ENCODE results near the gene TCEANC2. TPM values are rescaled to one million over a fixed set of nuclear protein-coding genes. Genes with fewer than 3 reads are reported as not detected.
"Not testable (repeated sequence)": the region's sequence is repeated elsewhere in the genome, so short reads cannot be mapped to it uniquely, and the experiment has no call there.

The TCEANC2 gene
- polyA plus RNA-seq, 1 donor: 5.4 TPM

GRCh38 chr1:54086754-54087153 lies 33.3 kb downstream of the TCEANC2 start:
- no peak for DNase-seq (ENCODE audit: low read depth)

DNA sequence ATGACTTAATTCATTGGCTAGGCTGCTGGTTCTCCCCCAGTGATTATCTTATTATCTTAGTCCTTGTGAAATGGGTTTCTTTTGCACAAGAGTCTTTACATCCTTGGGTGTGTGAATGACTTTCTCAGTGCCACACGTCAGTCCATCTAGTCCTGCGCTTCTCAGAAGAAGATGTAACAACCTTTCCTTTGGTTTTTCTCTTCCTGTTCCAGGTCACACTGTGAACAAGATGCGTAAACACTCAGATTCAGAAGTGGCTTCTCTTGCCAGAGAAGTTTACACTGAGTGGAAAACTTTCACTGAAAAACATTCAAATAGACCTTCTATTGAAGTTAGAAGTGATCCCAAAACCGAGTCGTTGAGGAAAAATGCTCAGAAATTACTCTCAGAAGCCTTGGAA lies 35.0 kb downstream of the TCEANC2 start:
- no peak for DNase-seq (ENCODE audit: low read depth)

- no peak for DNase-seq (ENCODE audit: low read depth)
These were observed 38.3 kb downstream of the TCEANC2 start for GRCh38 chr1:54091666-54092065.

- DNase-seq (ENCODE audit: low read depth): no peak
These were observed 40.8 kb downstream of the TCEANC2 start for GRCh38 chr1:54094001-54094729.

DNA sequence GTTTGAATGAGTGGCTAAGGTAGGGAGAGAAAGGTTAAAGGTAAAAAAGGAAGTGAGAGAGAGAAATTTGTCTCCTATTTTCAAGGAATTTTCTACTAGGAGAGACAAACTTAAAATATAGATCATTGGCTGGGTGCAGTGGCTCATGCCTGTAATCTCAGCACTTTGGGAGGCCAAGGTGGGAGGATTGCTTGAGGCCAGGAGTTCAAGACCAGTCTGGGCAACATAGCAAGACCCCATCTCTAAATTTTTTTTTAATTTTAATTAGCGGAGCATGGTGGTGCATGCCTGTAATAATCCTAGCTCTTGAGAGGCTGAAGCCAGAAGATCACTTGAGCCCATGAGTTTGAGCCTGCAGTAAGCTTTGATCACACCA lies 41.3 kb downstream of the TCEANC2 start:
- not testable (repeated sequence) for DNase-seq (ENCODE audit: low read depth)

DNA sequence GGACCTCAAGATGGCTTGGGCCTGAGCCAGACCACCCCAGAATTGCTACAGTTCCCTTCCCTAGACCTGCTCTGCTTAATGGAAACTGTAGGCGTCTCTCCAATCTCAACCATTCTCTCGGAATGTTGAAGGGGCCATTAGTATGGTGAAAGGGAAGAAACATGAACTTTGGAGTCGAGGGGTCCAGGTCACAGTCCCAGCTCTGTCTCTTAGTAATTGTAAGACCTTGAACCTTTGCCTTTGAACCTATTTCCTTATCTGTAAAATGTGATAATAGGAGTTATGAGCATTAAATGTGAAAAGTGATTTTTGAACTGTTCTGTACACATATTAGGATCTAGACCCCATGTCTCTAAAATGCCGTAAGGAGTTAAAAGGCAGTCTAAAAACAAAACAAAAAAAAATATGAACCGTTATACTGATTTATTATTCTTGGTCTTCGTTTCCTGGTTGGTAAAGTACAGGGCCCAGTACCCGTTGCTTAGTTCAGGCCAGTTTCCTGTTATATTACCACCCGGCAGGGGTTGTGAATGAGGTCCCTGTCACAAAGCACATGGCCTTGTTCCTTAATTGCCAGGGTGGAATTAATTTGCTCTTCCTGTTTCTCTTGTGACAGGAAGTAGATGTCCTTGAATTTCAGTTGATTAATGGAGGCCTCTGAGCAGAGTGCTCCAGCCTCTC lies 42.3 kb downstream of the TCEANC2 start:
- DNase-seq (ENCODE audit: low read depth): no peak

GRCh38 chr1:54096227-54096876 lies 42.9 kb downstream of the TCEANC2 start:
- no peak for DNase-seq (ENCODE audit: low read depth)

DNA sequence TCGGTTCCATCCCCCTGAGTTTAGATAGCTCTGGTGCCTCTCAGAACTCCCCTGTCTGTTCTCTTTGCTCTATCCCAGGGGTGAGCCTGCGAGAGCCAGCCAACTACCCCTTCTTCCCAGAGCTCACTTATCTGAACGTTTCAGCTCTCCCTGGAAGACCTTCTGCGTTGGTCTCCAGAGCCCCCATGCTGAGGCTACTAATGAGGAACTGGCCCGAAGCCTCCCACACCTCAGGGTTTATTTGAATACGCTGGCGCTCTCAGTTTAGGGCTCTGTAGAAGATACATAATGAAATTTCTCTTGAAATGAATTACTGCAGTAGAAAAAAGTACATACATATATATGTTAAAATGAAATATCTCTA lies 43.5 kb downstream of the TCEANC2 start:
- DNase-seq (ENCODE audit: low read depth): no peak

- DNase-seq (ENCODE audit: low read depth): no peak
These were observed 45.7 kb downstream of the TCEANC2 start for GRCh38 chr1:54099061-54099610.

DNA sequence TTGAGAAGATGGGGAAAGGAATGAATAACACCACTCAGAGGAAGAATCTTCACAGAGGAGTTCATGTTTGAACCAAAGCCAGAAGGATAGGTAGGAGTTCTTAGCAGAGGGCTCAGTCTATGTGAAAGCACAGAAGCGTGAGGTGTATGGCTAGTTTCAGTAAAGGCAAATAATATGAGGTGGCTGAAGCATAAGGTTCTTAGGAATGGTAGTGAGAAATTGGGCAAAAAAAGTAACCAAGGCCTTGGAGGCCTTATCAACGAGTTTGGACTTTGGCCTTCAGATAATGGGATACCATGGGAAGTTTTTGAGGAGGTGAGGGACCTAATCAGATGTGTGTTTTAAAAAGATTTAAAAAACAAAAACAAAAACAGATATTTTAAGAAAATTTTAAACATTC lies 47.1 kb downstream of the TCEANC2 start:
- DNase-seq (ENCODE audit: low read depth): no peak

DNA sequence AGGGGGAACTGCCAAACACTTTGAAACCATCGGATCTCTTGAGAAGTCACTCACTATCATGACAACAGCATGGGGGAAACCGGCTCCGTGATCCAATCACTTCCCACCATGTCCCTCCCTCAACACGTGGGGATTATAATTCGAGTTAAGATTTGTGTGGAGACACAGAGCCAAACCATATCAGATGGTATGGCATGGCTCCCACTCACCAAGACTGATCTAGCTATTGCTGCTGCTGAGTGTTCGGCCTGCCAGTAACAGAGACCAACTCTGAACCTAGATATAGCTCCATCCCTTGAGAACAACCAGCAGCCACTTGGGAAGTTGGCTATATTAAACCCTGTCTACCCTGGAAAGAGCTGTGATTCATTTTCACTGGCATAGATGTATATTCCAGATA lies 50.0 kb downstream of the TCEANC2 start:
- no peak for DNase-seq (ENCODE audit: low read depth)

- not testable (repeated sequence) for DNase-seq (ENCODE audit: low read depth)
These were observed 51.2 kb downstream of the TCEANC2 start for GRCh38 chr1:54104613-54105012.

DNA sequence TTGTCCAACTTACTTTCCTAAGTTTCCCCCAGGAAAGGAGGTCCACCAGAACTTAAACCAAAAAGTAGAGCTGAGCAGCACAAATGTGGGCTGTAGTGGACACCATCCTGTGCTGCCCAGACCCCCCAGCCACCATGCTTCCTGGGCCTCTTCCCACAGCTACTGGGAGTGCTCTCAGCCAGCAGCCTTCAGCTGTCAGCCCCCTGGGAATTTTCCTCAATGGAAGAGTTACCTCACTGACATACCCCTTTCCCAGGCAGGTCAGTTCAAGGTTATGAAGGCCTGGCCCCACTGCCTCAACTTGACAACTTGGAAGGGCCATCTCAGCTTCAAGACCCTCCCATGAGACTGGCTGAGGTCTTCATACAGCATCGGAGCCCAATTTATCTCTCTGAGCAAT lies 51.7 kb downstream of the TCEANC2 start:
- DNase-seq (ENCODE audit: low read depth): no peak

GRCh38 chr1:54105736-54106269 lies 52.4 kb downstream of the TCEANC2 start:
- DNase-seq (ENCODE audit: low read depth): no peak

GRCh38 chr1:54107131-54107530 lies 53.7 kb downstream of the TCEANC2 start:
- no peak for DNase-seq (ENCODE audit: low read depth)

DNA sequence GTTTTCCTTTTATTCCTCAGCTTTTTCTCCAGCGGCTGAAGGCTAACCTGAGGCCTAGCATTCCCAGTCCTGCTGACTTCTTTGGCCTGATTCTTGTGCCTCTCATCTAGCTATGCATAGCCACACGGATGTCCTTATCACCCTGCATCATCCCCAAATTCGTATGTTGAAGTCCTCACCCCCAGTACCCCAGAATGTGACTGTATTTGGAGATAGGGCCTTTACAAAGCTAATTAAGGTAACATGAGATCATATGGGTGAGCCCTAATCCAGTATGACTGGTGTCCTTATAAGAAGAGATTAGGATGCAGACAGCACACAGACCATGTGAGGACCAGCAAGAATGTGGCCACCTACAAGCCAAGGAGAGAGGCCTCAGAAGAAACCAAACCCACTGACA lies 54.7 kb downstream of the TCEANC2 start:
- no peak for DNase-seq (ENCODE audit: low read depth)

DNA sequence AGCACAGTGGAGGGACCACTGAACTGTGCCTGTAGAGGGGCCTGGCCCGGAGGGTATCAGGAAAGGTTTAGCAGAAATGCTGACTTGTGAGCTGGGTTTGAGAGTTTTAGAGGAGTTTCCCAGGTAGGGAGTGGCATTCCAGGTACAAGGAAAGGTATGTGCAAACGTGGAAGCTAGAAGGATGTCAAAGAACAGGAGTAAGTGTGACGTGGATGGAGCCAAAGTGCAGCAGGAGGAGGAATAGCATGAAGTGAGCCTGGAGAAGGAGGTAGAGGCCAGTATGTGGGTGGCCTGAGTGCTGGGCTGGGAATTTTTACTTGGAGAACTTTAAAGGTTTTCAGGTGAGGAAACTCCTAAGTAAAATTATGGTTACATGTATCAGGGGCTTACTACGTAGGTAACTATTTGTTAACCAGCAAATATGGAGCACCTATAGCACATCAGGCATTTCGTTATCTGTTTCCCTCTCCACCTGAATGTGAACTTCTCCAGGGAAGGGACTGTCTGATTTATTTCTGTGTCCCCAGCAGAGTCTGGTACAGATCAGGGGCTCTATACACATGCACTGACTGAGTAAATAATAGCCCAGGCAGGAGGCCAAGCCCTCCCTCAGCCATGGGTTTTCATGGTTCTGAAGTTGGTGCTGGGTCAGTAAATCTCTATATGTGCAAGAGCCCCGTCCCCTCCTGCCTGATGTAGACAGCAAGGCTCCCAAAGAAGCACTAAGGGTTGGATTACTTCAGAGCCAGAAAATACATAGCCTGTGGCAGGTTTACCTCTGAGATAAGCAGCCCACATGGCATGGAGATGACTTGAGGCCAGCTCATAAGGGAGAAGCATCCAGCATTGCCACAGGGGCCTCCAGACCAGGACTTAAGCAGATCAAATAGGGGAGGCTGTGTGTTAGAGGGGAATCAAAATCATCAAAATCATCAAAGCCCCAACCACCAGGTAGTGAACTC lies 56.0 kb downstream of the TCEANC2 start:
- DNase-seq (ENCODE audit: low read depth): no peak

GRCh38 chr1:54110996-54111395 lies 57.6 kb downstream of the TCEANC2 start:
- no peak for DNase-seq (ENCODE audit: low read depth)

DNA sequence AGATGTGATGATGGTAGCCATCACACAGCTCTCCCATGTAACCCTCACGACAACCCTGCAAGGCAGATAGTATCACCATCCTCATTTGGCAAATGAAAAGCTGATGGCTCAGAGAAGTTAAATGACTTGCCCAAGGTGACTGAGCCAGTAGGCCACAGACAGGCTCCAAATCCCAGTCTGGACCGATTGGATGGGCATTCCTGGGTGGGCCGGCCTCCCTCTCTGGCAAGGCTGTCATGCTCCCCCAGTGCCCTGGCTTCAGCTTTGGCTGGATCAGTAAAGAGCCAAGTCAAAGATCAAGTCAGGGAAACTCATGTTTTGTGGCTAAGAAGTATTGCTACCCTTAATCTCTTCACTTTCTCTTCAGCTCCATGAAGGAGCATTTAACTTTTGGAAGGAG lies 58.2 kb downstream of the TCEANC2 start:
- DNase-seq (ENCODE audit: low read depth): no peak

GRCh38 chr1:54112027-54112426 lies 58.6 kb downstream of the TCEANC2 start:
- no peak for DNase-seq (ENCODE audit: low read depth)

DNA sequence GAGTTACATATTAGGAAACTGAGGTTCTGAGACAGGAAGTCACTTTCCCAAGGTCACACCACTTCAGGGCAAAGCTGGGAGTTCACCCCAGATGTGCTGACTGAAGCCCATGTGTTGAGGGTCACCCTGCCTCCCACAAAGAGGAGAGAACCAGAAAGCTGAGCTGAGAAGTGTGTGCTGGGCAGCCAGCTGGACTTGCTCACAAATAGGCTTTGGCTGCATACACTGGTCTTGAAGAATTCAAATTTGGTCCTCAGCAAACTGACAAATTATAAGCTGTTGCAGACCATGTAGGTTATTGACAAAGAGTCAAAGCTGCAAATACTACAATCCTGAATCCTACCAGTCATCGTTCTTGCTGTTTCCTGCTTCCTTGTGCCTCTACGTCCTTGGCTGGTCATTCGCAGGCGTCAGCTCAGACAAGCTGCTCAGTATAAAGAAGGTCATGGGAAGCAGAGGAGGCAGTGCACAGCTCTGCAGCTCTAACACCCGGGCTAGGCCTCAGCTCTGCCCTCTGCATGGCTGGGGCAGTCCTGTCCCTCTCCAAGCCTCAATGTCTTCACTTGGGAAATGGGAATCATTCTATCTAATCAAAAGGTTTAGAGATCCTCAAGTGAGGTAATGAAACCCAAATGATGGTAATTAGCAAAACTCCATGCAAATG lies 59.4 kb downstream of the TCEANC2 start:
- no peak for DNase-seq (ENCODE audit: low read depth)
